ENCODE data around the gene SEMA6C. TPM values are rescaled to one million over a fixed set of nuclear protein-coding genes. Genes with fewer than 3 reads are reported as not detected.
A peak's percentile ranks its signal among the peaks of the same experiment; 100 is the strongest.
"Not testable (repeated sequence)": the region's sequence is repeated elsewhere in the genome, so short reads cannot be mapped to it uniquely, and the experiment has no call there.

The SEMA6C gene
- polyA plus RNA-seq, 4 donors = 18.8 to 33.9 (median 29.7) TPM

DNA sequence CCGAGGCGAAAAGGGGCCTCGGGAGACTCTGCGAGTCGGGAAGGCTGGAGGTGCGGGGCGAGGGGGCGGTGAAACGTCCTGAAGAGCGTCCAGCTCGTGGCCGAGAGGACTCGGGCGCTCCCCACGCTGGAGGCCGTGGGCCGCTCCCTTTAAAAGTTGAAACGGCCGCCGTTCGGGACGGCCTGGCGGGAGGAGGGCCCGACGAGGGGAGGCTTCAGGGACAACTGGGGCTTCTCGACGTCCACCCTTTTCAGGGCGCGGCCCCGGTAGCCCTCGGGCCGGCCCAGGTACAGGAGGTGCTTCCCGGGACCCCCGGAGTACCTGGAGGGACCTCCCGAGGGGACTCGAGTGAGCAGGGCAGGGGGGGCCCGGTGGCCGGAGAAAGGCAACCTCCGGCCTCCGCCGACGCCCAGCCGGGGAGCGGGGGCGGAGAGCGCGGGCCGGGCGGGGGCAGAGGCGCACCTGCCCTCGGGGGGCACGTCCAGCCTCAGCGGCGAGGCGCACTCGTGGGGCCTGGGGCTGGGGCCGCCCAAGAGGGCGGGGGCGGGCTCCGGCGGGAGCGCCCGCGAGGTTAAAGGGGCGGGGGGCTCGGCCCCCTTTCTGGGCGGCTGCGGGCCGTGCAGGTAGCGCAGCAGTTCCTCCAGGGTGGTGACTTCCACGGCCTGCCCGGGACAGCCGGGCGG, 14.0 kb downstream of the SEMA6C start:
- no peak for DNase-seq (ENCODE audit: low read depth in 4 of 4, low spot score in 3 of 4)

DNA sequence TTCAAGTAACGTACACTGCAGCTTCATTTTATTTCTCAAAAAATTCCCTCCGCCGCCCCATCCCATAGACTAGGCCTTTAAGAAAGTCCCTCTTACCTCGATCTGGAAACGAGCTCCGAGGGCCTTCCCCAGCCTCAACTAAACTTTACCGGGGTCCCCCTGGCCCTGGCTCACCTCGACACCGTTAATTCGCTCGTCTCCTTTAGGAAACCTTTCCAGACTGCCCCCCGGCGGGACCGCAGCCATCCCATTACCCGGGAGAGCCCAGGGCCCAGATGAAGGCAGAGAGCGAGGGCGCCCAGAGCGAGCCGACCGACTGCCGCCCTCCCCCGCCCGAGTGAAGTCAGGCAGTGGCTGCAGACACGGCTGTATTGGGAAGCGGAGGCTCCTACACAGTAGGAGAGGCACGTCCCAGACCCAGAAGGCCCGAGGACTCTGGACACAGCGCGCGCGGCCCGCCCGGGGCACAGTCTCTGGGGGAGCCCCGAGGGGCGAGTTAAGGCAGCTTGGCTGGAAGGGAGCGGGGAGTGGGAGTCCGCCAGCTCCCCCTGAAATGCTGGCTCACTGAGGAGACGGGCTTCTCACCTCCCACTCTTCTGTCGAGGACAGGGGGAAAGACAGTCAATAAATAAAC, 14.6 kb downstream of the SEMA6C start:
- DNase-seq (ENCODE audit: low read depth in 4 of 4, low spot score in 3 of 4) = peak in 2 of 4 donors; percentile 39 to 50

DNA sequence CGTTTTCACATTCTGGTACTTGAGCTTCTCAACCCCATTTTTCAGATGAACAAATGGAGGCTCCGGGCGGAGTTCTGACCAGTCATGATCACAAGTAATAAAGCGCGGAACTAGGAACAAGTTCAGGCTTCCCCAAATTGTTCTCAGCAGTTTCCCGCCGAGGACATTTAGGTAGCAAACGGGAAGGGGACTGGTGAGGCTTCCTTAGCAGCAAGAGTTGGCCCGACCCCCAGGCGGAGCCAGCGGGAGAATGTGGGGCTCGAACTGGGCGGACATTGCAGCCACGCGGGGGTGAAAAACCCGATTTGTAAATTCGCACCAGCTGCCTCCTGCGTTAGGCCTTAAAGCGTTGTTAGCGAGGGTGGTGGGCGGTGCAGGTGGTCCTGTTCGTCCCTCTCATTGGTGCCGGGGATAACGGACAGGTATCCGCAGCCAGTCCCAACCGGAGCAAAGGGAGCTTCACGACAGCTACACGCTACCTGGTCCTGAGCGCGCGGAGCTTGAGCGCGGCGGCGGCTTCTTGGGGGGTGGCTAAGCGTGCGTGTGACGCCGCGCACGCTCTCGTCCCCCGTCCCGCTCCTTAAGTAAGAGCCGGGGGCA, 15.3 kb downstream of the SEMA6C start:
- DNase-seq (ENCODE audit: low read depth in 4 of 4, low spot score in 3 of 4) = peak; percentile 80 to 89 (median 85)

DNA sequence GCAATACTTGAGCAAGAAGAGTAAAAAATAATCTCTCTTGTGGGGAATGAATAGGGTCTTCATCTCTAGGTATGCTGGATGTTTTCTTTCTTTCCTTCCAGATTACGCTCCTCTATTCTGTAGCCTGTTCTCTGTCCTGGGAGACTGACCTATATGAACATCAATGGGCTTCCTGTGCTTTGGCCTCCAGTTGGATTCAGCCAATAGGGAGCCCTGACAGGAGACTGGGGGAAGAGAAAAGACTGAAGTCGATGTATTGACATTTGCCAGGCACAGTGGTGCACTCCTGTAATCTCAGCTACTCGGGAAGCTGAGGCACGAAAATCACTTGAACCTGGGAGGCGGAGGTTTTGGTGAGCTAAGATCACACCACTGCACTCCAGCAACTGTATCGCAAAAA, 17.6 kb downstream of the SEMA6C start:
- no peak for DNase-seq (ENCODE audit: low read depth in 4 of 4, low spot score in 3 of 4)

DNA sequence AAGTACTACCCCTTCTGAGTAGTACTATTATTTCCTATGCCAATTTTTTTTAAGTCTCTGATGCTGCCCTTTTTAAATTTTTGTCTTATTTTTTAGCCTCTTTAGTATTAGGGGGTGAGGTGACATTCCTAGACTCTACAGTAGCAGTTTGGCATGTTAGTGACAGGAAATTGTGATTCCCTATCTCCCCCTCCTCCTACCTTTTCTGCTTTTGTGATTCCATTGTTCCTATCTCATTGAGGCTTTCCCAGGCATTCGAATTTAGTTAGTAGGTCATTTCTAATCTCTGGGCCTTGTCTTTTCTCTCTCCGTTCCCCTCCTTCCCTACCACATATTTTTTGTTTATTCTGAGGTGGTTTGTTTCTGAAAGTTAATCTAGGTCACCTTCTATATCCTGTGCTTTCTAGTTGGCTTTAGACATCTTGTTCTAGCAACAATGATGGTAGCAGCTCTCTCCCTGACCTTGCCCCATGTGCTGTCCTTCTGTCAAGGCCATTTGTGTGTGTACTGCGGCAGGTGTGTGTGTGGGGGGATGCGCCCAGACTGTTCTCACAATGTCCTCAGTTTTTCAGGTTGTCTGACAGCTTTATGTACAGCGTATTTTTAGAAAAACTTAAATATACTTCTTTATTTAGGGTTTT, 21.5 kb downstream of the SEMA6C start:
- no peak for DNase-seq (ENCODE audit: low read depth in 4 of 4, low spot score in 3 of 4)

DNA sequence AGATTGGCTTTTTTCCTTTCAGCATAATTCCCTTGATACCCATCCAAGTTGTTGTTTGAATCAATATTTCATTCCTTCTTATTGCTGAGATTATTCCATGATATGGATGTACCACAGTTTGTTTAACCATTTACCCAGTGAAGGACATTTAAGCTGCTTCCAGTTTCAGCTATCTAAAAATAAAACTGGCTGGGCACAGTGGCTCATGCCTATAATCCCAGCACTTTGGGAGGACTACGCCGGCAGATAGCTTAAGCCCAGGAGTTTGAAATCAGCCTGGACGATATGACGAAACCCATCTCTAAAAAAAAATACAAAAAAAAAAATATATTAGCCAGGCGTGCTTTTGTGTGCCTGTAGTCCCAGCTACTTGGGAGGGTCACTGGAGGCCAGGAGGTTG, 32.6 kb downstream of the SEMA6C start:
- DNase-seq (ENCODE audit: low read depth in 4 of 4, low spot score in 3 of 4) = no peak

DNA sequence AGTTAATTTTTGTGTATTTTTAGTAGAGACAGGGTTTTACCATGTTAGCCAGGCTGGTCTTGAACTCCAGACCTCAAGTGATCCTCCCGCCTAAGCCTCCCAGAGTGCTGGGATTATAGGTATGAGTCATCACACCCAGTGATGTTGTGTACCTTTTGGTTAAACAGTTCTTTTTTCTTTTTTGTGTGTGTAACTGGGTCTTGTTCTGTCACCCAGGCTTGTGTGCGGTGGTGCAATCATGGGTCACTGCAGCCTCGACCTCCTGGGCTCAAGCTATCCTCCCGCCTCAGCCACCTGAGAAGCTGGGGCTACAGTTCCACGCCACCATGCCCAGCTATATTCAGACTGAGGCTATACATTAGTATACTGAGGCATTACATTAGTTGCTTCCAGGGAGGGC, 38.1 kb downstream of the SEMA6C start:
- no peak for DNase-seq (ENCODE audit: low read depth in 4 of 4, low spot score in 3 of 4)

DNA sequence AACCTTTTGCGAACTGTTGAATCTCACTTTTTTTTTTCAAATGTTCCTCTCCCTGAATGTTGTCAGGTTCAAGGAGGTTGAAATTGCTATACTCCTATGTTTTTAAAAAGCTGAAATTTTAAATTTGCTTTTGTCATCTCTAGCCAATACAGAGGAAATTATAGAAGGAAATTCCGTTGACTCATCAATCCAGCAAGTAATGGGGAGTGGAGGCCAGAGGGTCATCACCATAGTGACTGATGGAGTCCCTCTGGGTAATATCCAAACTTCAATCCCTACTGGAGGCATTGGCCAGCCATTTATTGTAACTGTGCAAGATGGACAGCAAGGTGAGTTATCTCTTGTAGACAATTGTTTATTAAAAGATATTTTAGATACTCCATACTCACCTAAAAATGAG, 39.5 kb downstream of the SEMA6C start:
- DNase-seq (ENCODE audit: low read depth in 4 of 4, low spot score in 3 of 4) = no peak

DNA sequence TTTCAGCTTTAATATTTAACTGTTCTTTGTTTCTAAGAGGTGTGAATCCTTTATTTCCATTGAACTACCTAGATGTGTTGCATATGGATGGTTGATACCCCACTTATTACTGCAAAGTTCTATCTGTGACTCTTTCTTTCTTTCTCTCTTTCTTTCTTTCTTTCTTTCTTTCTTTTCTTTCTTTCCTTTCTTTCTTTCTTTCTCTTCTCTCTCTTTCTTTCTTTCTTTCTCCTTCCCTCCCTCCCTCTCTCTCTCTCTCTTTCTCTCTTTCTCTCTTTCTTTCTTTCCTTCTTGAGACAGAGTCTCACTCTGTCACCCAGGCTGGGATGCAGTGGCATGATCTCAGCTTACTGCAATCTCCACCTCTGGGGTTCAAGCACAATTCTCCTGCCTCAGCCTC, 41.8 kb downstream of the SEMA6C start:
- DNase-seq (ENCODE audit: low read depth in 4 of 4, low spot score in 3 of 4) = no peak

DNA sequence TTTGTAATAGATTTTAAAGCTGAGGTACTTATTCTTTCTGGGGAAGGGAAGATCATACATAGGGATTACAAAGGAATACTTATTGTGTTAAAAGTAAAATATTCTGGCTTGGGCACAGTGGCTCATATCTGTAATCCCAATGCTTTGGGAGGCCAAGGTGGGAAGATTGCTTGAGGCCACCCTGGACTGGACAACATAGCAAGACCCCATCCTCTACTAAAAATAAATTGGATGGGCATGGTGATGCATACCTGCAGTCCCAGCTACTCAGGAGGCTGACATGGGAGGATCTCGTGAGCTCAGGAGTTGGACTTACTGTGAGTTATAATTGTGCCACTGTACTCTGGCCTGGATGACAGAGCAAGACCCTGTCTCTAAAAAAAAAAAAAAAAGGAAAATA, 48.3 kb downstream of the SEMA6C start:
- DNase-seq (ENCODE audit: low read depth in 4 of 4, low spot score in 3 of 4) = no peak

DNA sequence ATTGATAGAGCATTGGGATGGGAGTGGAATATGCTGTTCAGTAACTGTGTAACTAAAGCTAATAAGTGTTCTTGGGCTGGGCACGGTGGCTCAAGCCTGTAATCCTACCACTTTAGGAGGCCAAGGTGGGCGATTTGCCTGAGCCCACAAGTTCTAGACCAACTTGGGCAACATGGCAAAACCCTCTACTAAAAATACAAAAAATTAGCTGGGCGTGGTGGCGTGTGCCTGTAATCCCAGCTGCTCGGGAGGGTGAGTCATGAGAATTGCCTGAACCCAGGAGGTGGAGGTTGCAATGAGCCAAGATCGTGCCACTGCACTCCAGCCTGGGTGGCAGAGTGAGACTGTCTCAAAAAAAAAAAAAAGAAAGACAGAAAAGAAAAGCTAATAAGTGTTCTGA, 49.0 kb downstream of the SEMA6C start:
- DNase-seq (ENCODE audit: low read depth in 4 of 4, low spot score in 3 of 4) = not testable (repeated sequence)

DNA sequence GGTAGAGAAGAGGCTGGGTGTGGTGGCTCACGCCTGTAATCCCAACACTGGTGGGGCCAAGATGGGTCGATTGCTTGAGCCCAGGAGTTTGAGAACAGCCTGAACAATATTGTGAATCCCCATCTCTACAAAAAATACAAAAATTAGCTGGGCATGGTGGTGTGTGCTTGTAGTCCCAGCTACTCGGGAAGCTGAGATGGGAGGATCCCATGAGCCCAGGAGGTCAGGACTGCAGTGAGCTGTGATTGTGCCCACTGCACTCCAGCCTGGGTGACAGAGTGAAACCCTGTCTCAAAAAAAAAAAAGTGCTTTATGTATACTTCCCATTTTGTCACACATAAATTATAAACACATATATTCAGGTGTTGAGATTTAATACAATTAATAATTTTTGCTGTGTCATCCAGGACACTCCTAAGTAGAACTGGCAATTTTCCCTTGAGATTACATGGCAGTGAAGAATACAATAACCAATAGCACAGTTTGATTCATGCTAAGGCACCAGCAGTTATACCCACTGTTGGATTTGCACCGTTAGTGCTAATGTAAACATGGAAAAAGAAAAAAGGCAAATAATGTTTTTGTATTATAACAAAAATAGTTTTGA, 60.4 kb downstream of the SEMA6C start:
- no peak for DNase-seq (ENCODE audit: low read depth in 4 of 4, low spot score in 3 of 4)

Other genes starting within 250 kb of the SEMA6C start
- gene SETDB1, start 220.3 kb downstream of the SEMA6C start, polyA plus RNA-seq (ENCODE audit: insufficient read length in 4 of 4) = 10 to 100 TPM; 62.7 to 88.8 (median 81.9) TPM
- 100 to 1,000 TPM; 206 to 297 (median 284) TPM for gene CERS2, start 171.8 kb downstream of the SEMA6C start, polyA plus RNA-seq (ENCODE audit: insufficient read length in 4 of 4)
- gene ANXA9, start 164.3 kb downstream of the SEMA6C start, polyA plus RNA-seq (ENCODE audit: insufficient read length in 4 of 4) = 10 to 100 TPM; 10.7 to 21.5 (median 13.6) TPM
- 10 to 100 TPM; 35.7 to 54.4 (median 39.1) TPM for gene MINDY1, start 139.7 kb downstream of the SEMA6C start, polyA plus RNA-seq (ENCODE audit: insufficient read length in 4 of 4)
- gene PRUNE1, start 138.2 kb downstream of the SEMA6C start, polyA plus RNA-seq (ENCODE audit: insufficient read length in 4 of 4) = 10 to 100 TPM; 41.4 to 47.8 (median 46.1) TPM
- 1 to 10 TPM in 3 of 4 donors, under 1 TPM in 1; 0.72 to 5.6 (median 2.6) TPM for gene BNIPL, start 110.0 kb downstream of the SEMA6C start, polyA plus RNA-seq (ENCODE audit: insufficient read length in 4 of 4)
- gene C1orf56, start 98.9 kb downstream of the SEMA6C start, polyA plus RNA-seq (ENCODE audit: insufficient read length in 4 of 4) = 10 to 100 TPM; 10.3 to 15.1 (median 11.4) TPM
- 10 to 100 TPM; 56.4 to 83.9 (median 74.6) TPM for gene CDC42SE1, start 87.0 kb downstream of the SEMA6C start, polyA plus RNA-seq (ENCODE audit: insufficient read length in 4 of 4)
- gene MLLT11, start 86.2 kb downstream of the SEMA6C start, polyA plus RNA-seq (ENCODE audit: insufficient read length in 4 of 4) = 10 to 100 TPM; 21.9 to 27.4 (median 24.8) TPM
- 10 to 100 TPM; 10.4 to 14.1 (median 11.8) TPM for gene GABPB2, start 75.9 kb downstream of the SEMA6C start, polyA plus RNA-seq (ENCODE audit: insufficient read length in 4 of 4)
- gene TNFAIP8L2, start 10.0 kb upstream of the SEMA6C start, polyA plus RNA-seq (ENCODE audit: insufficient read length in 4 of 4) = 1 to 10 TPM in 3 of 4 donors, under 1 TPM in 1; 0.96 to 2.9 (median 1.8) TPM
- 10 to 100 TPM; 17.3 to 18.6 (median 17.7) TPM for gene LYSMD1, start 19.3 kb upstream of the SEMA6C start, polyA plus RNA-seq (ENCODE audit: insufficient read length in 4 of 4)
- 10 to 100 TPM; 35.2 to 46.8 (median 39.9) TPM for gene SCNM1, start 19.5 kb upstream of the SEMA6C start, polyA plus RNA-seq (ENCODE audit: insufficient read length in 4 of 4)
- gene TMOD4, start 29.4 kb upstream of the SEMA6C start, polyA plus RNA-seq (ENCODE audit: insufficient read length in 4 of 4) = 1 to 10 TPM in 3 of 4 donors, under 1 TPM in 1; 0.46 to 2.3 (median 1.7) TPM
- gene VPS72, start 43.6 kb upstream of the SEMA6C start, polyA plus RNA-seq (ENCODE audit: insufficient read length in 4 of 4) = 10 to 100 TPM; 55.5 to 76.1 (median 69.9) TPM
- gene PIP5K1A, start 51.9 kb upstream of the SEMA6C start, polyA plus RNA-seq (ENCODE audit: insufficient read length in 4 of 4) = 10 to 100 TPM; 57.6 to 70.2 (median 64.0) TPM
- 100 to 1,000 TPM; 107 to 174 (median 153) TPM for gene PSMD4, start 108.1 kb upstream of the SEMA6C start, polyA plus RNA-seq (ENCODE audit: insufficient read length in 4 of 4)
- 10 to 100 TPM; 13.6 to 26.6 (median 21.5) TPM for gene ZNF687, start 135.7 kb upstream of the SEMA6C start, polyA plus RNA-seq (ENCODE audit: insufficient read length in 4 of 4)
- gene PI4KB, start 180.8 kb upstream of the SEMA6C start, polyA plus RNA-seq (ENCODE audit: insufficient read length in 4 of 4) = 10 to 100 TPM; 51.5 to 69.7 (median 65.4) TPM
- gene RFX5, start 200.6 kb upstream of the SEMA6C start, polyA plus RNA-seq (ENCODE audit: insufficient read length in 4 of 4) = 10 to 100 TPM; 34.6 to 46.9 (median 43.7) TPM
- gene SELENBP1, start 226.1 kb upstream of the SEMA6C start, polyA plus RNA-seq (ENCODE audit: insufficient read length in 4 of 4) = 100 to 1,000 TPM in 1 of 4 donors, 10 to 100 TPM in 3; 44.2 to 104 (median 51.2) TPM